ENCODE data around the gene SELENOO.

Gene SELENOO

GRCh38 chr22:50246242-50247175, 45.7 kb downstream of the SELENOO start:
- peak overlapping the region; percentile 95 for H3K4me3 ChIP-seq (ENCODE audit: low read length)
- DNase-seq (ENCODE audit: low read depth, low spot score), result no peak

GRCh38 chr22:50247748-50248147, 46.9 kb downstream of the SELENOO start:
- no peak for DNase-seq (ENCODE audit: low read depth, low spot score)
- H3K4me3 ChIP-seq (ENCODE audit: low read length), result no peak overlapping the region

GRCh38 chr22:50248196-50249081, 47.6 kb downstream of the SELENOO start:
- H3K4me3 ChIP-seq (ENCODE audit: low read length), result no peak overlapping the region
- no peak for DNase-seq (ENCODE audit: low read depth, low spot score)

GRCh38 chr22:50249341-50250248, 48.8 kb downstream of the SELENOO start:
- H3K4me3 ChIP-seq (ENCODE audit: low read length), result peak overlapping the region; percentile 86
- DNase-seq (ENCODE audit: low read depth, low spot score), result no peak

GRCh38 chr22:50250249-50250554, 49.4 kb downstream of the SELENOO start:
- peak overlapping the region; percentile 86 for H3K4me3 ChIP-seq (ENCODE audit: low read length)

GRCh38 chr22:50250555-50251476, 50.0 kb downstream of the SELENOO start, which contains the start of gene HDAC10:
TSS of gene HDAC10 (minus strand) at chr22:50251265. CDS start at chr22:50251032, 233 bp downstream.
- peak; percentile 66 for DNase-seq (ENCODE audit: low read depth, low spot score)
- H3K4me3 ChIP-seq (ENCODE audit: low read length), result peak within 1 kb of the TSS; percentile 86

More at GRCh38 chr22:50250249-50250554, 49.4 kb downstream of the SELENOO start:
- DNase-seq (ENCODE audit: low read depth, low spot score), result no peak

GRCh38 chr22:50251477-50252081, 50.8 kb downstream of the SELENOO start:
- H3K4me3 ChIP-seq (ENCODE audit: low read length), result peak overlapping the region; percentile 86
- DNase-seq (ENCODE audit: low read depth, low spot score), result no peak

GRCh38 chr22:50252082-50253045, 51.6 kb downstream of the SELENOO start:
- peak; percentile 26 for DNase-seq (ENCODE audit: low read depth, low spot score)

GRCh38 chr22:50253046-50253915, 52.5 kb downstream of the SELENOO start:
- DNase-seq (ENCODE audit: low read depth, low spot score), result no peak
- H3K4me3 ChIP-seq (ENCODE audit: low read length), result no peak overlapping the region

More at GRCh38 chr22:50252082-50253045, 51.6 kb downstream of the SELENOO start:
- no peak overlapping the region for H3K4me3 ChIP-seq (ENCODE audit: low read length)

- no peak for DNase-seq (ENCODE audit: low read depth, low spot score)
- no peak overlapping the region for H3K4me3 ChIP-seq (ENCODE audit: low read length)
These were observed 53.1 kb downstream of the SELENOO start for GRCh38 chr22:50253941-50254340.

GRCh38 chr22:50255099-50255498, 54.3 kb downstream of the SELENOO start:
- DNase-seq (ENCODE audit: low read depth, low spot score), result no peak
- no peak overlapping the region for H3K4me3 ChIP-seq (ENCODE audit: low read length)

- H3K4me3 ChIP-seq (ENCODE audit: low read length), result no peak overlapping the region
- DNase-seq (ENCODE audit: low read depth, low spot score), result no peak
These were observed 54.8 kb downstream of the SELENOO start for GRCh38 chr22:50255607-50256006.

- no peak overlapping the region for H3K4me3 ChIP-seq (ENCODE audit: low read length)
These were observed 55.5 kb downstream of the SELENOO start for GRCh38 chr22:50256258-50256862.

GRCh38 chr22:50257041-50257440, 56.2 kb downstream of the SELENOO start:
- H3K4me3 ChIP-seq (ENCODE audit: low read length), result no peak overlapping the region
- DNase-seq (ENCODE audit: low read depth, low spot score), result no peak

More at GRCh38 chr22:50256258-50256862, 55.5 kb downstream of the SELENOO start:
- DNase-seq (ENCODE audit: low read depth, low spot score), result no peak
